GM19452 (cell line): ENCODE measurements around the gene CLMP.

Experiments
- ATAC-seq: cut with Tn5 transposase; IDR thresholded peaks from one replicate; pipeline ENCODE4 v1.9.1; 2021; ENCODE audit not compliant: unreplicated experiment

CLMP gene

DNA sequence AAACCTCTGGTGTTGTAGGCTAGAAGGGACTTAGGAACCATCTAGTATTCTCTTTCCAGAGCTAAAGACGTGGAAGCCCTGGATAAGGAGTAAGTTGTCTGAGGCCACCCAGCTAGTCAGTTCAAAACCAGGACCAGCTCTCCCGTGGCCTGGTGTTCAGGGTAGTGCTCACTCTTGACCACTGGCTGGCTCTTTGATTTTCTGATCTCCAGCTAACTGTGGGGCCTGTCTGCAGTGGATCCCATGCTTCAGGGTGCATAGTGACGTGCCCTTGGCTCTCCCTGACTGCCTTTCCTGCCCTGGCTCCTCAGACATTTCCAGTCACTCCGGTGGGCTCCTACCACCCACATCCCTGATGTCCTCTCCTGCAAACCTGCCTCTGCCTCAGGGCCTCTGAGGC is 1.3 kb downstream of the CLMP start:
- ATAC-seq: no peak

DNA sequence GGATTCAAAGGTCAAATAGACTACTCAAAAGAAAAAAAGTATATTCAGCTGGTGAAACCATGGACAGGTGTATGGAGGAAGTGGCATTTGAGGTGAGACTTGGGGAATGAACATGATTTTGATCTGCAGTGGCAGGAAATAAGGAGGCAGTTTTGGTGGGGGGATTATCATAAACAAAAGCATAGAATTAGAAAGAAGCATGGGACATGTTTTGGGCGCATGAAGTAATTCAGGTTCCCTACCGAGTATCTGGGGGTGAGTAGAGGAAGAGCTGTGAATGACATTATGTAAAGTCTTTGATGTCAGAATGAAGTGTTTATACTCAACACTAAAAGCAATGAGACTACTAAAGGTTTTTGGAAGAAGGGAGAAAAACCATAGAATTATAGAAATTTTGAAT is 3.1 kb downstream of the CLMP start:
- ATAC-seq: no peak

DNA sequence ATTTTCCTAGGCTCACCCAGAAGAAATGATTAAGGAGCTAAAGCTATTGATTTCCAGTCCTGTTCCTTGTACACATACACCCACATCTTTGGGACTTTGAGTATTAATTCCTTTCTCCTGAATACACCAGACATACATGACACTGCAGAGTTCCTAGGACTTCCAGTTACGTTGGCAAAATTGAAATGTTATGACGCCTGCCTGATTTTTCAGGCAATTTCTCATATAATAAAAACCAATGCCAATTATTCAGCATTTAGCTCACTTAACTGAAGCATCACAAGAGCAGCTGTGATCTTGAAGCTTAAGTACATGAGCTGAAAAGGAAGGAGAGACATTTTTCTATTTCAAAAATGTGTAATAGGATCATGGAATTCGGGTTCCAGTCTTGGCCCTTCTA is 4.5 kb downstream of the CLMP start:
- no peak for ATAC-seq

DNA sequence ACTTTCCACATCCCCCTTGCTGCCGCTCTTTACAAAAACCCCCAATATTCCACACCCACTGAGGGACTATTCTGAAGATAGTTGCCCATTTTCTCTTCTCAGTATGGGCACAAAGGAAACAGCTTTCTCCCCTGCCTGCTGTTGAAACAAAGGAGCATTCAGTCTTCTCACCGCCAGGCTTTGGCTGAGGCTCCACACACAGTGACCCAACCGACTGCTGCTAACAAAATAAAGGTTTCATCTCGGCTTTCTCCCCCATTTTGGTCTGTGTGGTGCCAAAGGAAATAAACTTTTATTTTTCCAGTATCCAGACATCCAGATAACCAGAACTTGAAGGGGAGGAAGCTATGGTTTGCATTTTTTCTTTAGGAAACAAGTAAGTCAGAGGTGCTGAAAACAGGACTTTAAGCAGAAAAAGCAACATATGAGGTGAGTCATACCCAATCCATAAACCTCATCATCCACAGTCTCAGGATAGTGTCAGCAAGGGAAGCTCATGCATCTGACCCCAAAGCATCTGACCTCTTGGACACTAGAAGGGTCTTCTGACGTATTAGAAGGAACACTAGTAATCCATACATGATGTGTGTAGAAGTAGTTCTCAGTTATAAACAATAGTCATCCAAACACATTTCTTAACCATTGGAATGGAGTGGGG is 6.4 kb downstream of the CLMP start:
- ATAC-seq: no peak

DNA sequence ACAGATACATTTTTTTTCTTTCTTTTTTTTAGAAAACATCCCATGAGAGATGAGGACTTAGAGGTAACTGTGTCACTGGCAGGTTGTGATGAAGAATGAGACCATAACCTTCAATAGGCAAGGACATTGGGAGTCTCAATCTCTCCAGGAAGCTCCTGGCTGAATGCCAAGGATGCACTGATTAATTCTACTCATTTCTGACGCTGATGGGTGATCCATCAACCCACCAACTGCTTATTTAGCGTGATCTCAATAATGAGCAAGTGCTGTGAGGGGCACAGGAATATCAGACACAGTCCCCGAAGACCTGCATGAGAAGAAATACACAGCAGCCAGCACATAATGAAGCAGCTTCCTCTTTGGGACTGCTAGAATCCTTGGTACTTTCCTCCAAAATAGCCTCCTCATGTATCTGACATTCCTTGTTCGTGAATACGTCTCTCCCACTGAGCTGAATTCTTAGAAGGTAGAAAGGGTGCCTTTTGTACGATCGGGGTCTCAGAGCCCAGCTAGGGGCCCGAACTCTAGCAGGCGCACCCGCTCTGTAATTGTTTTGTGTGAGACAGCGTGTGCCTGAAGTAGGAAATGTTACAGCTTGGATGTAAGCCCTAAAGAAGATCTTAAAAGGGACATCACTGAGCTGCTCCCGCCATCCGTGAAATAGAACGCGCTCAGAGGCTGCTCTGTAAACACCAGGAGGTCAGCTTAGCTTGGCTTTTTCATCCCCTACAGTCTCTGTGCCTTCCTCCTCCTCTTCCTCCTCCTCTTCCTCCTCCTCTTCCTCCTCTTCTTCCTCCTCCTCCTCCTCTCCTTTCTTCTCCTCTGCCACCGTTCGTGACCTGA is 7.2 kb downstream of the CLMP start:
- ATAC-seq: no peak

DNA sequence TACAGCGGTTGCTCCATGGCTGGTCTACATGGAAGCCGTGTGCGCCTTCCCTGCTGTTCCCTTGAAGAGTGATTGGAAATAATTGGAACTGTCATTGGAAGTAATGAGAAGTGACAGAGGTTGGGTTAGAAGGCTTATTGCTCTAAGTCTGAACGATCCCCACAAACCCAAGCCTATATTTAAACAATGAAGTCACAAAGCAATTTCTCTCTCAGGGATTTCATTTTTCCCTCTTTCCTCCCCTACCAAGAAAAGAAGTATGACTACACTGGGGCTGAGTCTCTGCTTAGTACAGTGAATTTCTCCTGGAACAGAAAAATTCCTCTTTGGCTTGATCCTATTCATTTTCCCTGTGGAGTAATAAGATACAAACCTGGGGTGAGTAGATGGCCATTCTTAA is 7.8 kb downstream of the CLMP start:
- no peak for ATAC-seq

DNA sequence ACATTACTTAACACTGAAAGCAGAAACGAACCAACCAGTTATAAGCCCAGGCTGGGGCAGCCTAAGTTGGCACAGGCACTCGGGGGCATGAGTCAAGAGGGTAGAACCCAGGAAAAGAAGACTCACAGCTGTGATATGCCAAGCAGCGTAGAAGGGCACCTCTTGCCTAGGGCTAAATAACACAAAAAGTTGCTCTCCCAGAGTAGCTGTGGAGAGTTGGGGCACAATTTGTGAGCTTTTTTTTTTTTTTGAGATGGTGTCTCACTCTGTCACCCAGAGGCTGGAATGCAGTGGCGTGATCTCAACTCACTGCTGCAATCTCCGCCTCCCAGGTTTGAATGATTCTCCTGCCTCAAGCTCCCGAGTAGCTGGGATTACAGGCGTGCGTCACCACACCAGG is 8.8 kb downstream of the CLMP start:
- no peak for ATAC-seq

DNA sequence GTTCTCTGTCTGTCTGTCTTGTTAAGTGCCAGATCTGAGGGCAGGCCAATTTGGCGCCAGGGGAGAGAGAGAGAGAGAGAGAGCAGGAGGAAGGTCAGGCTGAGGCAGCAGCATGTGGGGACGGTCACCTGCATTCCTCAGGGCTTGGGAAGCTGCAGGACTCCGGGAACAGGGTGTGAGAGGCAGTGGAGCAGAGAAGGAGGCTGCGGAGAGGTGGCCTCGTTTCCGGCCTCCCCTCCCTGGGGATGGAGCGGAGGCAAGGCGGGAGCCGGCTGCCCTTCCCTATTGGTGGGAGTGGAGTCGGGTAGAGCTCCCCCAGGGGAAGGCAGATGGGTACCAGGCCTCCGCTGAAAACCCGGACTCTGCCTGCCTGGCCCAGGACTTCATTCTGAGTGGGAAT is 9.7 kb downstream of the CLMP start:
- no peak for ATAC-seq

DNA sequence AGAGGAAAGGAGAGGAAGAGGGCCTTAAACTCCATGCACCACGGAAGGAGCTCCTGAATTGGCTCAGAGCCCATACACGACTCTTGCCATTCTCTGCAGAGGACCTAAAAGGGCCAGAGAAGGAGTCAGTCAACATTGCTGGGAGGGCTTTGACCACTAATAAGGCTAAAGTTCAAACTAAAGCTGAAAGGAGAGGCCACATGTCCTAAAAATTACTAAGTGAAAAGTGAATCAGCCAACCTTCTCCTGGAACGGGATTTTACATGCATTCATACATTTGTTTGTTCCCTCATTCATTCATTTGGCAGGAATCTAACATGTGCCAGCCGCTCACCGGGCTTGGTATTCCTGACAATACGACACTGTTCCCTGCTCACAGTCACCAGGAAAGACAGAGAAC is 10.5 kb downstream of the CLMP start:
- no peak for ATAC-seq

DNA sequence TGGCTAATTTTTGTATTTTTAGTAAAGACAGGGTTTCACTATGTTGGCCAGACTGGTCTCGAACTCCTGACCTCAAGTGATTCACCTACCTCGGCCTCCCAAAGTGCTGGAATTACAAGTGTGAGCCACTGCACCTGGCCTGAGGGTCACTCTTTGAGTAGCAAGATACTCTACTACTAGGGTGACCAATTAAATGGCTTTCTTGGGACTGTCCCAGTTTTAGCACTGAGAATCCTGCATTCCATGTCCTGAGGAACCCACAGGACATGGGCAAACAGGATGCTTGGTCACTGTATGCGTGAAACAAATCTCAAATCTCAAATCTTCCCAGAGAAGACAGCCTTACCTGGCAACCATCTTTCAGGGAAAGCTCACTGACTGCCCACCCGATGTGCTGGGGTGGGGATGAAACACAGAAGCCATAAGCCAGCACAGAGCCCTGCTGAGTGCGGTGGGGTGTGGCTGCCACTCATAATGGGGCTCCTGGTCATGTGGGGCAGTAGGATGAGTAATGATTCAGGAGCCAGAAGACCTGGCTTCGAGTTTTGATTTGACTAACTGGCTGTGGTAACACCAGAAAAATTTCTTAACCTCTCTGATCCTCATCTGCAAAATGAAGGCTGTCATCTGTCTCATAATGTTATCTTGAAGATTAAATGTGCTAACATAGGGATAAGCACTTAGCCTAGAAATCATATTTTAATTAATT is 11.5 kb downstream of the CLMP start:
- no peak for ATAC-seq

DNA sequence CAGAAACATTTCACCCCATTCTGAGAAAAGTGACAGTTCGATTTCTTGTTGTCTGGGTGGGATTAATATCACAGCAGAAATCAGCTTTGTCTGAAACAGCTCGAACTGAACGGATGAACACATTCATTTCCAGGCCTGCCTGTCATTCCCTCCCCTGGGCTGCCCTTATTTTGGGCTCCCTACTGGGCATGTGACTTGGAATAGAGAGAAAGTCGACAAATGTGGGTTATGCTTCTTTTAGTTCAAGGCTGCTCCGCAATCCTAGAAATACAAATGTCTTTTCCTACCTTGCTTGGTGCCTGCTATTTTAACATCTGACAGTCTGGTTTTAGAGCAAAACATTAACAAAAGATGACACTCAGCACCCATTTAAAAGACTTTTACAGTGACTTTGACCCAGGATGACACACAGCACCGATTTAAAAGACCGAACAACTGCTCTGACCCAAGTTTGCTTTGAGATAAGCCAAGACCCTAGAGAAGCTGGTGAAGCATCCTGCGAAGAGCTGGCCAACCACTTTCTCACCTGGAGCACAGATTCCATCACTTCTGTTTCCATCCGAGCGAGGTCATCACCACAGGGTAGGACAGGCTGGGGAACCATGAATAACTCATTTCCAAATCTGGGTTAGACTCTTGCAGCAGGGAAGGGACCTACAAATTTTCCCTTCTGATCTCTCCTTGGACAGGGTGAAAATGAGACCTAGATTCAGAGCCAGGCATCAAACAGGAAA is 13.1 kb downstream of the CLMP start:
- no peak for ATAC-seq

DNA sequence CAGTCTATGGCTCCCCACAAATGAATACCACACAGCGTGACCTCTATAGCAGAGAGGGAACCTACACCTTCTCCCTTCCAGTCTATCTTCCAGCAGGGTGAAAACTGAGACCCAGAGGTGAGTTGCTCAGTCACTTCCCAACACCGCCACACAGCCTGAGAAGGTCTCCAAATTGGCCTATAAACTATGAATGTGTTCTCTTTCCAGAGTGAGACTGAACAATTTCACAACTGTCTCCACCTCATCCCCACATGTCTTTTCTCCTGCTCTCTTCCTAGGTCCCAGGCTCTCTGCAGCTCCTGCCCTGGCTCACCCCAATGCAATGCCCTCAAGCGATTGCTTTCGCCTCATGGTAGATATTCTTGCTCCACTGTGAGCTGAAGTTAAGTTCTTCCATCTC is 14.0 kb downstream of the CLMP start:
- ATAC-seq: no peak

DNA sequence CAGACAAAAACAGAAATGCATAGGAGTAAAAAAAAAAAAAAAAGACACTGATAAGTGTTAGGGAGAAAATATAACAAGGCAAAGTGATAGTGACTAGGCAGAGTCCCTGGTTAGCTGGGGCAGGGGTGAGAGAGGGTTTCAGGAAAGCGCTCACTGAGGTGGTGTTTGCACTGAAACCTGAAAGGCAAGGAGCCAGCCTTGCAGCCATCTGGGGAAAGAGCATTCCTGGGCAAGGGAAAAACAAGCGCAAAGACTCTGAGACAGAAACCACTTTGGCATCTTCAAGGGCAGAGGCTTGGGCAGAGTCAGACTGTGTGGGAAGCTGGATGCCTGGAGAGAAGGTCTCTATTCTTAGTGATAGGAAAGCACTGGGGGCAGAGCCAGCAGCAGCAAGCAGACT is 14.5 kb downstream of the CLMP start:
- no peak for ATAC-seq

DNA sequence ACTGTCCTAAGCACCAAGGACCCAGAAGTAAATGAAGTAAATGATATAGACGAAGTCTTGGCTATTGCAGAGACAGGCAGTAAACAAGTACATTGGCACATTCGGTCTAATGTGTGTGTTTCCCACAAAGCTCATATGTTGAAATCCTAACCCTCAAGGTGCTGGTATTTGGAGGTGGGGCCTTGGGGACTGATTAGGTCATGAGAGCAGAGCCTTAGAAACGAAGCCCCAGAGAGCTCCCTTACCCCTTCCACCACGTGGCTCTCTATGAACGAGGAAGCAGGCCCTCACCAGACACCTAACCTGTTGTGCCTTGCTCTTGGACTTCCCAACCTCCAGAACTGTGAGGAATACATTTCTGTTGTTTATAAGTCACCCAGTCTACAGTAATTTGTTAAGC is 14.9 kb downstream of the CLMP start:
- ATAC-seq: no peak

DNA sequence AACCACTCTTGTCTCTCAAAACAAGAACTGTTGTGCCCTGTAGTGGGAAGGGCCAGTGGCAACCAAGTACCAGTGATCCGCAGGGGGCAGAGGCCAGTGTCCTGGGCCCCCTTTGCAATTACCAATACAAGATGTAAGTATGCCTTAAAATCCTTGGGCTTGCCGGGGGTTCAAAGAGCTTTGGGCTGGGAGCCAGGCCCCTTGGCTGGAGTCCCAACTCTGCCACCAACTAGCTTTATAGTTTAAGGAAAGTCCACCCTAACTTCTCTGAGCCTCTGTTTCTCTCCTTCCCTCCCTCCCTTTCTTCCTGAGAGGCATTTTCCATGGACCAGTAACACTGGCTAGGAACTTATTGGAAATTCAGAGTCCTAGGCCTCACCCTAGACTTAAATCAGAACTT is 15.5 kb downstream of the CLMP start:
- no peak for ATAC-seq

DNA sequence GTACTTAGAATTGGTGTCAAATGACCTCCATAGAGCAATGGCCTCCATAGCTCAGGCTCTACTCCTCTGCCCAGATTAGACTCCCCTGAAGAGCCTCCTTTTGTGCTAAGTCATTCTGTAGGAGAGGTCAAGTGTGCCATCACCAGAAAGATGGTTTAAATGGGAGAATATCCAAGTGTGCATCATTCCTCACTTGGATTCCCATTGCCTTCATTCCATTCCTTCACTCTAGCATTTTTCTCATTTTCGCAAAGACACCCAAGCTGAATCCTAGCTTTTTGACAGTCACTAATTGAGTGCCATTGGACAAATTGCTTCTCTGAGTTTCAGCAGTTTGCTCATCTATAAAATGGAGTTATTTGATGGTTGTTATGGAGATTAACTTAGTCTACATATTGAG is 16.9 kb downstream of the CLMP start:
- no peak for ATAC-seq

DNA sequence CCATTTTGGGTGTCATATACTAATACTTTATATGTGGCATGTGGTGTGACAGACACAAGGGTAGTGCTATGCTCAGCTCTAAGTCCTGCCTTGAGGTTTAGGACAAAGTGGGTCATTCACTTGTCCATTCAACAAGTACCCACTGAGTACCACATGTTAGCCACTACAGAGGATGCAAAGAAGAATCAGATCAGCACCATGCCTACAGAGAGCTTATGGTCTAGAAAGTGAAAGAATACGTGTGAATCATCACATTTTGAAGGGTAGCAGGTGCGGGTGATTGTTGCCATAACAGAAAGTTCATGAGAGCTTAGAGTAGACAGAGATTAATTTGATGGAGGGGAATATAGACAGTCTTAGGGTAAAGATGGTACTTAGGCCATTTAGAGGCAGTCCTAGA is 18.3 kb downstream of the CLMP start:
- ATAC-seq: no peak

DNA sequence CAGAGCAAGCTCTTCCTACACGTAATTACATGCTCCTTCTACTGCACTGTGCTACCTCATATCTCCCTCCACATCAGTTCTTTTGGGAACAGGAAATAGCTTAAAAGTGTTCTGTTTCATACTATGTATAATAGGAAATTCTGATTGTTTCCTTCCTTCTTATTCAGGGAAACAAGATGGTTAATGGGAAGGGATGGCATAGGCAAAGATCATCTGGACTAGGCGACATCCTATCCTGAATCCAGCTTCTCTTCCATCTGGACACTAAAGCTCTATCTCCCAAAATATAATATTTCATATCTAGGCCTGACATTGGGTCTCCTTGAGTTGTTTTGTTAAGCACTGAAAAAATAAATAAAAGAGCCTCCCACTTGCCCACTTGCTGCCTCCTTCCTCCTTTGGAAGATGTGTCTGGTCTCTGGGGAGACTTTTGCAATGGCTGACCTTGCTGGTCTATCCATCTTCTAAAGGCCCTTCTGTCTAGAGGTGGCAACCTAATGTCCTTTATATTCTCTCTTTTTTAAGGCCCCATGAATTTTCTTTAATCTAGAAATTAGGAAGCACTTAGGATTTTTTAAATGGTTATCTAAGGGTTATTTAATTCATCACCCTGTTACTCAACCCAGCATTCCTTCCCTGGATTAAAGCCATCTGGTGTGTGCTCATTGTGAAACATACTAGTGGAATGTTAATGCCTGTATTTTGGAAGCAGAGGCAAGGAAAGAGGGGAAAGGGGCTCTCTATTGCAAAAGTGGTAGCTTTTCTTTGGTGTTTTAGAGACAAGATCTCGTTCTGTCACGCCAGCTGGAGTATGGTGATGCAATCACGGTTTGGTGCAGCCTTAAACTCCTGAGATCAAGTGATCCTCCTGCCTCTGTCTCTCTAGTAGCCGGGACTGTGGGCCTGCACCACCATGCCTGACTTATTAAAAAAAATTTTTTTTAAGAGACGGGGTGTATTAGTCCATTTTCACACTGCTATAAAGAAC is 20.6 kb downstream of the CLMP start:
- no peak for ATAC-seq

DNA sequence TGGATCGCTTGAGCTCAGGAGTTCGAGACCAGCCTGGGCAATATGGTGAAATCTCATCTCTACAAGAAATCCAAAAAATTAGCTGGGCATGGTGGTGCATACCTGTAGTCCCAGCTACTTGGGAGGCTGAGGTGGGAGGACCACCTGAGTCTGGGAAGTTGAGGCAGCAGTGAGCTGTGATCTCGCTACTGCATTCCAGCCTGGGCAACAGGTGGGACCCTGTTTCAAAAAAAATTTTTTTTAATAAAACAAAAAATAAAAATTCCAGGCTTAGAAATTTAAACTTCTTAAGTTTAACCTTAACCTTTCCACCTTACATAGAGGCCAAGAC is 21.2 kb downstream of the CLMP start:
- no peak for ATAC-seq

DNA sequence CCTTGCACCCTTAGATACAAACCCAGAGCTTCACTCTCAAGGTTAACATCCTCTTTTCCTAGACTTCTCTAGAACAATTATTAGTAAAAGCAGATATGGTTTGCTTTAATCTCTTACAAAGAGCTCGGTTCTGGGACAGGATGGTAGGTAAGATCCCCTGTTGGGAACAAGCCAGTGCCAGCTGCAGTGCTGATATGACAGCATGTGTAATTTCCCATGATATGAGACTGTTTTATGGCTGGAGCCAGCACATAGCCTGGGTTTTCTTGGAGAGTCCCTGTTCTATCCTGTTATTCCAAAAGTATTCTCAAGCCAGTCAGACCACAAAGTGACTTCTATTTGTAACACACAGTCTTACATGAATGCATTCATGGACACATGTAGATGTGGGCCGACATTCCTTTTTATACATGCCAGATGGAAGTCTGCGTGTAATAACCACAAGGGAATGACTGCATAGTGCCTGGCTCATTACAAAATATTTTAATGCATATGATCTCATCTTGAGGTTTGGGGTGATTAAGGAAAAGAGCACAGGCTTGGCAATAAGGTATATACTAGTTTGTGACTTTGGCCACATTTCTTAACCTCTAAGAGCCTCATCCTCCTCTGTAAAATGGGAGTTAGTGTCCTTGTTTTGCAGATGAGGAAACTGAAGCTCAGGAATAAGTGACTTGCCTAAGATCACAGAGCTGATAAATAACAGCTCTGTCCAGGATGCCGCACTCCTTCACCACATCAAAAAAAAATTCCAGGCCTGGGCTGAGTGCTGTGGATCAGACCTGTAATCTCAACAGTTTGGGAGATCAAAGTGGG is 21.8 kb downstream of the CLMP start:
- ATAC-seq: no peak
